ENCODE results near the gene GABBR2. TPM values are rescaled to one million over a fixed set of nuclear protein-coding genes. Genes with fewer than 3 reads are reported as not detected.

GABBR2 gene
- total and polyA plus RNA-seq, 2 of the 8 experiments (the other 6 are each of a cell fraction or from before 2014, with no cell fraction given), result 0.50 to 1.2 TPM

GRCh38 chr9:98289614-98290201 is 419.0 kb downstream of the GABBR2 start:
- Histone ChIP-seq H3K36me3 (ENCODE audit: control insufficient read depth in 2 of 4, insufficient read depth in 4 of 4, low read length in 3 of 4) (no peaks in the 10 kb centered on the region), H2BK120ac (replicated peaks; ENCODE audit: low read depth, low read length) (no peak overlapping the region), H2BK20ac (ENCODE audit: low read length) (peak overlapping the region; percentile 87; the same call in 1 of the 2 replicates), H4K5ac (ENCODE audit: insufficient read length, low read depth, low read length) (no peak overlapping the region), H3K56ac (replicated peaks; ENCODE audit: insufficient read length, low read depth, low read length) (no peak overlapping the region), H2AK5ac (ENCODE audit: low read depth, low read length) (no peak overlapping the region), H2BK15ac (ENCODE audit: low read length) (peak overlapping the region; percentile 62; the same call in 1 of the 2 replicates), H4K91ac (replicated peaks; ENCODE audit: insufficient read length, low read length) (no peak overlapping the region), H3K9me3 (ENCODE audit: insufficient read depth in 2 of 2, low read depth in 1 of 2, low read length in 1 of 2) (no peaks in the 10 kb centered on the region), H3K4ac (replicated peaks; ENCODE audit: insufficient read length, low read depth, low read length) (no peak overlapping the region), H3K18ac (ENCODE audit: extremely low read depth, low read length) (no peak overlapping the region; the same call in 1 of the 2 replicates), H3K9ac (replicated peaks in 1 of 4; ENCODE audit: extremely low read depth in 1 of 4, low read depth in 3 of 4, low read length in 3 of 4) (no peak overlapping the region), H3K27ac (ENCODE audit: low read depth, low read length) (no peak overlapping the region), H4K20me1 (replicated peaks in 1 of 2; ENCODE audit: control insufficient read depth in 1 of 2, insufficient read depth in 2 of 2, low read length in 2 of 2) (no peaks in the 10 kb centered on the region), H4K8ac (ENCODE audit: extremely low read depth, insufficient read depth, low read length) (no peak overlapping the region), H3K79me2 (ENCODE audit: control insufficient read depth in 1 of 2, insufficient read depth in 2 of 2, low read length in 2 of 2) (no peaks in the 10 kb centered on the region), H3K4me1 (replicated peaks in 1 of 4; ENCODE audit: control insufficient read depth in 3 of 4, insufficient read depth in 4 of 4, low read length in 3 of 4) (no peaks in the 10 kb centered on the region), H3K14ac (ENCODE audit: insufficient read length) (no peak overlapping the region), H2AFZ (ENCODE audit: low read length) (no peak overlapping the region), H3K4me2 (ENCODE audit: insufficient read depth in 1 of 2, low read depth in 2 of 2, low read length in 2 of 2) (no peak overlapping the region), H3K27me3 (replicated peaks in 1 of 4; ENCODE audit: control insufficient read depth in 3 of 4, extremely low read depth in 1 of 4, insufficient read depth in 3 of 4, low read length in 3 of 4) (peaks cover 0 to 2% (median 0%) of the 10 kb centered on the region in 4 experiments; a peak in 1 of 7 replicates), H3K4me3 (ENCODE audit: extremely low read depth in 1 of 4, insufficient read depth in 2 of 4, low read depth in 3 of 4, low read length in 4 of 4) (no peak overlapping the region), H2BK5ac (ENCODE audit: low read depth, low read length) (no peak overlapping the region), H2BK12ac (ENCODE audit: low read depth, low read length) (no peak overlapping the region), H3K79me1 (ENCODE audit: low read depth, low read length) (no peaks in the 10 kb centered on the region), H3K23me2 (ENCODE audit: low read depth, low read length) (no peaks in the 10 kb centered on the region), H3K23ac (ENCODE audit: insufficient read length) (no peak overlapping the region)
- no peak for DNase-seq (ENCODE audit: low read depth in 1 of 2, low spot score in 2 of 2)
- no peak for FAIRE-seq
- ChIA-PET CTCF (ENCODE audit: partially characterized antibody) (interaction anchor here (0.7 to 2.8 kb wide), 4 partner anchors 25 to 264 kb away, joined by 3 to 10 read pairs (median 3); no protein-coding TSS in a partner anchor), POLR2A (ENCODE audit: partially characterized antibody) (interaction anchor here (1.6 kb wide), 1 partner anchor 10 kb away, joined by 4 read pairs; no protein-coding TSS in a partner anchor)
- TF ChIP-seq CTBP2 (IDR thresholded peaks at IDR 0.05; ENCODE audit: borderline replicate concordance, insufficient read depth, insufficient read length, low read length), result no peak
- no peak for TF ChIP-seq RNF2 (IDR thresholded peaks at IDR 0.05; ENCODE audit: borderline replicate concordance, low read depth, low read length, missing control alignments, poor library complexity, severe bottlenecking)
- no peak for TF ChIP-seq TBP (IDR thresholded peaks at IDR 0.05; ENCODE audit: low read depth, low read length)
- TF ChIP-seq JUND (IDR thresholded peaks at IDR 0.05; ENCODE audit: low read length), result no peak
- TF ChIP-seq CHD1 (IDR thresholded peaks at IDR 0.05; ENCODE audit: low read depth, low read length), result no peak
- TF ChIP-seq GTF2F1 (IDR thresholded peaks at IDR 0.05; ENCODE audit: borderline replicate concordance, low read depth, low read length), result no peak
- WGBS, 2 experiments (ENCODE audit: extremely low coverage in 1 of 2, insufficient coverage in 1 of 2, insufficient read length in 1 of 2, insufficient replicate concordance in 2 of 2, low coverage in 1 of 2, low lambda C conversion rate in 2 of 2, missing lambda C conversion rate in 1 of 2), result 87% methylated on average over 11 of the region's 12 CpGs; no CpG with 5 or more reads in 1 of the 2 experiments

All from H1 (cell line).